GM12878 (cell line): Measurements from ENCODE around the gene MEN1. TPM values are rescaled to one million over a fixed set of nuclear protein-coding genes. Genes with fewer than 3 reads are reported as not detected.

Source experiments
- E2F8 ChIP-seq: fragments of 450-650 bp; IDR thresholded peaks from 2 replicates; pipeline ENCODE4 v1.6.1; 2018; ENCODE audit warnings: mild to moderate bottlenecking, low read depth, moderate library complexity; ENCODE audit not compliant: partially characterized antibody
- MYC ChIP-seq: IDR thresholded peaks from 2 replicates; pipeline ENCODE4 v1.6.1; 2011; ENCODE audit warnings: mild to moderate bottlenecking, low read length, moderate library complexity, inconsistent platforms; ENCODE audit not compliant: insufficient read depth, insufficient replicate concordance, insufficient read length, severe bottlenecking
- RFX5 ChIP-seq: IDR thresholded peaks from 2 replicates; pipeline ENCODE4 v1.6.1; 2011; ENCODE audit warnings: low read depth, low read length, improper control_type of control experiment
- SUZ12 ChIP-seq: fragments of 200-600 bp; sonication (generic); IDR thresholded peaks from one replicate; pipeline ENCODE4 v1.6.1; 2018; ENCODE audit warnings: antibody characterized with exemption, mild to moderate bottlenecking; ENCODE audit not compliant: unreplicated experiment
- TCF3 ChIP-seq: IDR thresholded peaks from 2 replicates; pipeline ENCODE4 v1.6.1; 2012; ENCODE audit warnings: low read depth, mild to moderate bottlenecking, low read length, borderline replicate concordance; ENCODE audit not compliant: insufficient read depth
- ZNF592 ChIP-seq: fragments of 450-650 bp; IDR thresholded peaks from 2 replicates; pipeline ENCODE4 v1.6.1; 2017; ENCODE audit warnings: mild to moderate bottlenecking, moderate library complexity
- polyA plus RNA-seq, 11 experiments: library from polyadenylated mRNA; depleted of rRNA in 4 of 11; unstranded in 6 of 11; stranded (reverse) in 5 of 11; fragments of >200 nt; fragmentation: Nextera tagmentation in 4 of 11; fragmentation: Illumina TruSeq in 1 of 11; extraction: Ambion mirVana in 4 of 11; extraction: Trizol in 1 of 11; gene quantifications; 1 replicate in 1 of 11; 2 replicates in 10 of 11; pipeline versions ENCODE4 v1.2.1 to v1.2.3, GENCODE V29; 2011 to 2016; ENCODE audit warnings: inconsistent platforms in 2 of 11, missing spikeins in 2 of 11, low read depth in 1 of 11
- total RNA-seq, 4 experiments: library from RNA; depleted of rRNA in 3 of 4; stranded (reverse); fragments of >200 nt in 3 of 4; fragmentation: Illumina TruSeq in 1 of 4; extraction: Trizol in 1 of 4; gene quantifications; 2 replicates each; pipeline versions ENCODE4 v1.2.1 to v1.2.3, GENCODE V29; 2013 to 2021

The MEN1 gene
- total and polyA plus RNA-seq, 10 of the 15 experiments (the other 5 are each of a cell fraction or from before 2014, with no cell fraction given): 2.5 to 39.7 (median 20.7) TPM

GRCh38 chr11:64833509-64833908 lies 23.2 kb upstream of the MEN1 start (continued):
- no peak for TF ChIP-seq ZNF592
- no peak for TF ChIP-seq TCF3
- TF ChIP-seq MYC: no peak
- TF ChIP-seq E2F8: no peak
- TF ChIP-seq RFX5: no peak
- no peak for TF ChIP-seq SUZ12
- TF ChIP-seq, all 136 proteins: peak for 0
